Ovary (tissue), 3 donors: Measurements from ENCODE around the gene CCT6A.

Source experiments
- CTCF ChIP-seq, 3 donors: fragments of 450-650 bp in 2 of 3; fragments of 200-600 bp in 1 of 3; IDR thresholded peaks; one replicate each; pipeline versions ENCODE4 v1.5.1 to v1.8.0; 2016 to 2022; ENCODE audit warnings: antibody characterized with exemption in 3 of 3, mild to moderate bottlenecking in 1 of 3
- EP300 ChIP-seq: sonication (generic); formaldehyde crosslinking; IDR thresholded peaks from one replicate; pipeline ENCODE4 v1.6.1; 2017; ENCODE audit warnings: antibody characterized with exemption
- POLR2A ChIP-seq: fragments of 450-650 bp; IDR thresholded peaks from one replicate; pipeline ENCODE4 v1.6.1; 2017; ENCODE audit warnings: antibody characterized with exemption, mild to moderate bottlenecking, moderate library complexity
- donor health status: DM: no; HTN: no; CAD: no.

GRCh38 chr7:56053379-56053778 is 1.8 kb downstream of the CCT6A start:
- no peak for TF ChIP-seq CTCF (IDR thresholded peaks at IDR 0.05)
- no peak for TF ChIP-seq POLR2A
- TF ChIP-seq EP300 = no peak
